SK-N-SH (cell line): ENCODE measurements around the gene AKR1C1. TPM values are rescaled to one million over a fixed set of nuclear protein-coding genes. Genes with fewer than 3 reads are reported as not detected.

Source experiments
- CTCF ChIA-PET: fragments of 300-600, 350-600 bp; formaldehyde crosslinking; extraction: SDS; loops from one replicate; lab custom pipeline; 2021; lab: Yijun Ruan, JAX
- POLR2A ChIA-PET: fragments of 350-600 bp; sonication (Branson Sonifier 250); formaldehyde crosslinking; extraction: SDS; loops from one replicate; lab custom pipeline; 2020; ENCODE audit warnings: antibody characterized with exemption, inconsistent platforms; lab: Yijun Ruan, JAX
- DNase-seq: peaks from one replicate; pipeline ENCODE4 v3.0.0; 2012
- H2AFZ ChIP-seq: fragments of 200-600 bp; sonication (generic); 2 replicates; pipeline ENCODE4 v1.8.1; 2016; ENCODE audit warnings: antibody characterized with exemption, mild to moderate bottlenecking, low read depth
- H3F3A ChIP-seq: fragments of 200-600 bp; sonication (generic); replicated peaks from 2 replicates; pipeline ENCODE3; 2016; ENCODE audit warnings: antibody characterized with exemption, mild to moderate bottlenecking; ENCODE audit not compliant: insufficient read depth
- H3K27ac ChIP-seq, 2 experiments: fragments of 200-500 bp in 1 of 2; fragments of 200-600 bp in 1 of 2; sonication (Bioruptor generic) in 1 of 2; sonication (generic), shearing (Covaris generic) in 1 of 2; 2 replicates each; pipeline versions ENCODE4 v1.5.1 to v1.6.1; 2014 to 2016; ENCODE audit warnings: low read depth in 2 of 2, inconsistent platforms in 1 of 2, low read length in 1 of 2, mild to moderate bottlenecking in 1 of 2, mixed read lengths in 1 of 2
- H3K27me3 ChIP-seq: fragments of 200-600 bp; sonication (generic), shearing (Covaris generic); 2 replicates; pipeline ENCODE4 v1.6.1; 2016; ENCODE audit warnings: mixed run types; ENCODE audit not compliant: insufficient read depth
- H3K36me3 ChIP-seq, 2 experiments: fragments of 200-500 bp in 1 of 2; fragments of 200-600 bp in 1 of 2; sonication (Bioruptor generic) in 1 of 2; sonication (generic) in 1 of 2; replicated peaks in 1 of 2; 2 replicates each; pipeline versions ENCODE3 to v1.5.1; 2014 to 2016; ENCODE audit warnings: low read length in 1 of 2, mild to moderate bottlenecking in 1 of 2; ENCODE audit not compliant: insufficient read depth in 2 of 2, control insufficient read depth in 1 of 2
- H3K4me1 ChIP-seq, 2 experiments: fragments of 200-500 bp in 1 of 2; fragments of 200-600 bp in 1 of 2; sonication (Bioruptor generic) in 1 of 2; sonication (generic), shearing (Covaris generic) in 1 of 2; 2 replicates each; pipeline versions ENCODE4 v1.5.1 to v1.6.1; 2014 to 2016; ENCODE audit warnings: low read depth in 1 of 2, low read length in 1 of 2, mixed run types in 1 of 2; ENCODE audit not compliant: insufficient read depth in 2 of 2, control insufficient read depth in 1 of 2
- H3K4me2 ChIP-seq: fragments of 200-600 bp; sonication (generic), shearing (Covaris generic); 2 replicates; pipeline ENCODE4 v1.6.1; 2017; ENCODE audit warnings: mixed run types
- H3K4me3 ChIP-seq, 2 experiments: fragments of 200-500 bp in 1 of 2; fragments of 200-600 bp in 1 of 2; sonication (Bioruptor generic) in 1 of 2; sonication (generic), shearing (Covaris generic) in 1 of 2; 2 replicates each; pipeline versions ENCODE4 v1.5.1 to v1.8.1; 2014 to 2016; ENCODE audit warnings: low read depth in 2 of 2, inconsistent platforms in 1 of 2, low read length in 1 of 2, mild to moderate bottlenecking in 1 of 2, mixed read lengths in 1 of 2, moderate library complexity in 1 of 2
- H3K79me2 ChIP-seq: fragments of 200-600 bp; sonication (generic); 2 replicates; pipeline ENCODE4 v1.8.1; 2017; ENCODE audit warnings: mild to moderate bottlenecking; ENCODE audit not compliant: insufficient read depth
- H3K9ac ChIP-seq: fragments of 200-600 bp; sonication (generic); 2 replicates; pipeline ENCODE4 v1.6.1; 2017; ENCODE audit warnings: mixed run types
- H3K9me2 ChIP-seq: fragments of 200-600 bp; sonication (generic); 2 replicates; pipeline ENCODE4 v1.6.1; 2017; ENCODE audit warnings: mixed run types
- H3K9me3 ChIP-seq: fragments of 200-600 bp; sonication (generic); 2 replicates; pipeline ENCODE4 v1.6.1; 2017; ENCODE audit warnings: mixed run types, mild to moderate bottlenecking, moderate library complexity
- H4K20me1 ChIP-seq: fragments of 200-600 bp; sonication (generic); 2 replicates; pipeline ENCODE4 v1.6.1; 2017; ENCODE audit warnings: mild to moderate bottlenecking, mixed run types; ENCODE audit not compliant: insufficient read depth
- CHD2 ChIP-seq: fragments of 150-350 bp; IDR thresholded peaks from 2 replicates; pipeline ENCODE4 v1.6.1; 2018; ENCODE audit warnings: low read length; ENCODE audit not compliant: partially characterized antibody
- FOSL2 ChIP-seq: IDR thresholded peaks from 2 replicates; pipeline ENCODE4 v1.4.0; 2012; ENCODE audit warnings: low read depth, mild to moderate bottlenecking, moderate library complexity, borderline replicate concordance
- JUND ChIP-seq: IDR thresholded peaks from 2 replicates; pipeline ENCODE4 v1.4.0; 2012
- PBX3 ChIP-seq: IDR thresholded peaks from 2 replicates; pipeline ENCODE4; 2012
- REST ChIP-seq: IDR thresholded peaks from 2 replicates; pipeline ENCODE4 v1.6.1; 2012; ENCODE audit warnings: mild to moderate bottlenecking, low read depth, low read length, moderate library complexity
- RXRA ChIP-seq: IDR thresholded peaks from 2 replicates; pipeline ENCODE4 v1.4.0; 2012; ENCODE audit warnings: low read depth, mild to moderate bottlenecking, borderline replicate concordance
- ZBTB33 ChIP-seq: IDR thresholded peaks from 2 replicates; pipeline ENCODE4 v1.4.0; 2012; ENCODE audit warnings: low read depth, borderline replicate concordance
- WGBS: methylation state at CpG from one replicate; pipeline ENCODE4 v1.1.6; 2017; ENCODE audit warnings: low lambda C conversion rate; 5-methylcytosine and 5-hydroxymethylcytosine counted together
- polyA plus RNA-seq, 3 experiments: library from polyadenylated mRNA; depleted of rRNA; stranded (reverse); fragments of >200 nt; gene quantifications; 2 replicates each; pipeline ENCODE4 v1.2.3, GENCODE V29; 2012
- TF ChIP-seq, protein P1 (sequence below): fragments of 150-350 bp; IDR thresholded peaks from 2 replicates; pipeline ENCODE4 v1.6.1; 2016; ENCODE audit warnings: mild to moderate bottlenecking, low read depth, low read length

AKR1C1 gene
- polyA plus RNA-seq, 1 of the 3 experiments (the other 2 are of a cell fraction), result 1.3 TPM

- H3K9me2 ChIP-seq, result no peaks in the 10 kb centered on the region
- no peak for DNase-seq
- no peaks in the 10 kb centered on the region for H3K27me3 ChIP-seq
- no peak overlapping the region for H3K4me2 ChIP-seq
- POLR2A ChIA-PET, result no interaction called here
- no peaks in the 10 kb centered on the region for H3F3A ChIP-seq
- H3K9me3 ChIP-seq, result no peaks in the 10 kb centered on the region
- H3K4me3 ChIP-seq, result no peak overlapping the region
- H3K27ac ChIP-seq, result no peak overlapping the region
- no peaks in the 10 kb centered on the region for H4K20me1 ChIP-seq
- H2AFZ ChIP-seq, result no peak overlapping the region
- WGBS, result 69% methylated on average over 2 of the region's 2 CpGs
- no peak for TF ChIP-seq JUND
- no peak for TF ChIP-seq PBX3
- TF ChIP-seq, protein P1, sequence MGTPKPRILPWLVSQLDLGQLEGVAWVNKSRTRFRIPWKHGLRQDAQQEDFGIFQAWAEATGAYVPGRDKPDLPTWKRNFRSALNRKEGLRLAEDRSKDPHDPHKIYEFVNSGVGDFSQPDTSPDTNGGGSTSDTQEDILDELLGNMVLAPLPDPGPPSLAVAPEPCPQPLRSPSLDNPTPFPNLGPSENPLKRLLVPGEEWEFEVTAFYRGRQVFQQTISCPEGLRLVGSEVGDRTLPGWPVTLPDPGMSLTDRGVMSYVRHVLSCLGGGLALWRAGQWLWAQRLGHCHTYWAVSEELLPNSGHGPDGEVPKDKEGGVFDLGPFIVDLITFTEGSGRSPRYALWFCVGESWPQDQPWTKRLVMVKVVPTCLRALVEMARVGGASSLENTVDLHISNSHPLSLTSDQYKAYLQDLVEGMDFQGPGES, result no peak
- no peak for TF ChIP-seq REST
- no peak for TF ChIP-seq CHD2
- TF ChIP-seq ZBTB33, result no peak
- no peak for TF ChIP-seq FOSL2
- TF ChIP-seq RXRA, result no peak
- CTCF ChIA-PET, result no interaction called here
- no peaks in the 10 kb centered on the region for H3K36me3 ChIP-seq
- H3K4me1 ChIP-seq, result peaks cover 0 to 8% of the 10 kb centered on the region in 2 experiments; a peak in 1 of 4 replicates
- no peak overlapping the region for H3K9ac ChIP-seq
- no peaks in the 10 kb centered on the region for H3K79me2 ChIP-seq
Measured at GRCh38 chr10:4945766-4946717, 17.2 kb upstream of the AKR1C1 start.
